ENCODE data around the gene CYSLTR2.

GRCh38 chr13:48678316-48678715 is 24.6 kb downstream of the CYSLTR2 start:
- TF ChIP-seq CTCF (IDR thresholded peaks at IDR 0.05; ENCODE audit: low read length) (no peak), EZH2 (IDR thresholded peaks at IDR 0.05; ENCODE audit: borderline replicate concordance, low read length) (no peak)
